Epidermal melanocyte (primary cell): Measurements from ENCODE around the gene XIRP1.

ENCODE experiments used
- DNase-seq: peaks from one replicate; pipeline ENCODE4 v3.0.0; 2011; ENCODE audit warnings: low spot score; ENCODE audit not compliant: insufficient read length

Gene XIRP1

GRCh38 chr3:39208463-39209055 lies 16.2 kb upstream of the XIRP1 start:
- peak; percentile 42 for DNase-seq

DNA sequence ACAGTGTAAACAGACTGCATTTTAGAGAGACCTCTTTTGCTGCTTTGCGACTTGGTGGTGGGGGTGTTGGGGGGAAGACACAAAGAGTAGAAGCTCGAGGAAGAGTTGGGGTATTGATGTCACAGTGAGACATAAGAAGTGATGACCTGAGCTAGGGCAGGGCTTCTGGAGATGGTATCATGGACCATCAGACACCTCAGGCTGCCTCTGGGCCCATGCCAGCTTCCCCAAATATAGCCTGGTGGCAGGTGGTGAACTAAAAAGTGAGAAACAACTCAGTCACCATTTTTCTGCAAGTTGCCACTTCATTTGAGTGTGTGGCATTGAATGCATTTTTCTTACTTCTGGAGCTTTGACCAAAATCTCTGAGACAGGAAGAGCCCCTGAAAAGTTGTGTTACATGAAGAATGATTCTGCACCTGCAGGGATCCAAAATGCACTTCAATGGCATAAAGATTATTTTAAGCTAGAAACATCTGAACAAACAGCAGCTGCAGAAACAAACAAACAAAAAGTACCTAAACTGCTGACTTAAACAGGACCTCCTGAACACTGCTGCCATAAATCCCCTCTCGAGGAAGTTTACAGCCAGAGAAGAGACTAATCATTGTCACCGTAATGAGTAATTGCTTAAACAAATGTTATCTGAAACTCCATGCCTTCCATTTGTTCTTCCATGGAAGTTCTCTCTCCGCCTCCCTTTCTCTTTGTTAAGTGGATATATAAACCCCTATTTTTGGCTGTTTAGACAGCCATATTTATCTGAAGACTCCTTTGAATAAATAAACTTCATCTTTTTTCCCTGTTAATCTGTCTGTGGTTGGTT lies 15.2 kb upstream of the XIRP1 start:
- DNase-seq = no peak

DNA sequence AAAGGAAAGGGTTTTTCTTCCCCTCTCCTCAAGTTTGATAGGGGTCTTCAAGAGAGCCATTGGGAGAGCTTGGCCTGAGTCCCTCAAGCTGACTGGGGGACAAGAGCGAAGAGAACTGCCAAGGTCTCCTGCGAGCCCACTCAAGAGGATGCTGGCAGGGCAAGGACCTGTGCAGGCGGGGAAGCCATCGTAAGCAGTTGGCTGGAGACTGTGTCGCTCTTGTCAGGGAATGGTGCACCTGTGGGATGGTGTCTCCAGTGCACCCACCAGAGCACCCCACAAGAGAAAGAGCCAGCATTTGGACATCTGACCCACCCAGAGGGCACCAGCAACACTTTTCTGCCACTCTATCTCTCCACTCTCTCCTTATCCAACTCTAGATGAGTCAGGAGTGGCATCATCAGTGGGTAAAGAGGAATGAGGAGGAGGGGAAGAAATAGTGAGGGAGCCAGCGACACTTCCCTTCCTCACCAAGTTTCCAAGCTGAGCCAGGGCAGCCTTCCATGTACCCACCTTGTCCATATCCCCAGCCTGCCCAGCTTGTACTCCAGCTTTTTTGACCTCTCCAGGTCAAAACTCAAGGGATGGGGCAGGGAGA lies 13.6 kb upstream of the XIRP1 start:
- no peak for DNase-seq

DNA sequence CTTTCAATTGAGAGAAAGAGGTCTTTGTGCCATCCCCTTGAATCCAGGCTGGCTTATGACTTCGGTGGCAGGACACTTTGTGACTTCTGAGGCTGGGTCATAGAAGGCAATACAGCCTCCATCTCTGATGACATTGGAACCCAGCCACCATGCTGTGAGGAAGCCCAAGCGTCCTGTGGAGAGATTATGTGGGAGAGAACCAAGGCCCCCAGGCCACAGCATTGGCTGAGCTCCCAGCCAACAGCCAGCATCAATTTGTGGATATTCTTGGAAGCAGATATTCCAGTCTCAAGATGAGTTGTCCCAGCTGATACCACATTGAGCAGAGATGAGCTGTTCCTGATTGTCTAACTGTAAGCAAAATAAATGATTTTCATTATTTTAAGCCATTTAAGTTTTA lies 12.7 kb upstream of the XIRP1 start:
- DNase-seq = no peak

GRCh38 chr3:39203860-39204259 lies 11.5 kb upstream of the XIRP1 start:
- DNase-seq = no peak

DNA sequence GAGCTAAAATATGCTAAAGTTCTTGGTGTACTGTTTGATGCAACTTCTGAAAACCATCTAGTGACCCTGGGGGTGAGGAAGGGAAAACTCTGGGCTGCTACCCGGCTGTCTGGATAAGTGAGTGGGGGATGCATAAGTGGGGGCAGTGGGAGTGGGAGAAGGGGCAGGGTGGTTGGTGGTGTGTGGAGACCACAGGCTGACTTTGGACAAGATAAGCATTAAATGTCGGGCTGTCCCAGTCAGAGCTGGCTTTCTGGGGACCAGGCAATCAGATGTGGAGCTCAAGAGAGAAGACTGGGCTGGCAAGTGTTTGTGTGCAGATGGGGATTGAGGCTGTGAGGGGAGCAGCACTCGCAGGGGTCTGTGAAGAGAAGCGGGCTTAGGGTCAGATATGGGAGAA lies 11.0 kb upstream of the XIRP1 start:
- DNase-seq = no peak

DNA sequence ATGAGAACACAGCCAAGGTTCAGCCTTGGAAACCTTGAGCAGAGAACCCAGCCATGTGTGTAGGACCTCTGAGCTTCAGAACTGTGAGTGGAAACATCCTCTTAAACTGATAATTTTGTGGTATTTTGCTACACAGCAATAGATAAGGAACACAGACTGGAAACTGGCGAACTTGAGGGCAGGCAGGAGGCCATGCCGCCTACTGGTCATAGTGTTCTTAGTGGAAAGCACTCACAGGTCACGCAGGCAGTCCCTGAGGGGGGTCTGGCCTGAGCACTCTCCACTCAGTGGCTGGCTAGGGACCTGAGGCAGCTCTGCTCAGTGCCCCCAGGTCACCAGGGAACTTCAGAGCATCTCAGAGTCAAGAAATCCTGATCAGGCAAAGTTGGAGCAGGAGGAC lies 9.7 kb upstream of the XIRP1 start:
- no peak for DNase-seq

- DNase-seq = no peak
Observed at GRCh38 chr3:39196671-39197356, 4.4 kb upstream of the XIRP1 start.

DNA sequence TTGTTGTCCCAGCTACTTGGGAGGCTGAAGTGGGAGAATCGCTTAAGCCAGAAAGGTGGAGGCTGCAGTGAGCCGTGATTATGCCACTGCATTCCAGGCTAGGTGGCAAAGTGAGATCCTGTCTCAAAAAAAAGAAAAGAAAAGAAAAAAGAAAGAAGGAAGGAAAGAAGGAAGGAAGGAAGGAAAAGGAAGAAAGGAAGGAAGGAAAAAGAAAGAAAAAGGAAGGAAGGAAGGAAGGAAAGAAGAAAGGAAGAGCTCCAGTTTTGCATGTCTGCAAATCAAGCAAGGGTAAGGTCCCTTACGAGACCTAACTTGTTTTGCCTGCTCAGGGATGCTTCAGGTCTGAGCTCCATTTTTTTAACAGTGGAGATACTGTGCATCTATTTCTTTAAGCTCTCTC lies 3.6 kb upstream of the XIRP1 start:
- DNase-seq = no peak

GRCh38 chr3:39193391-39193790 lies 996 bp upstream of the XIRP1 start:
- DNase-seq = no peak

DNA sequence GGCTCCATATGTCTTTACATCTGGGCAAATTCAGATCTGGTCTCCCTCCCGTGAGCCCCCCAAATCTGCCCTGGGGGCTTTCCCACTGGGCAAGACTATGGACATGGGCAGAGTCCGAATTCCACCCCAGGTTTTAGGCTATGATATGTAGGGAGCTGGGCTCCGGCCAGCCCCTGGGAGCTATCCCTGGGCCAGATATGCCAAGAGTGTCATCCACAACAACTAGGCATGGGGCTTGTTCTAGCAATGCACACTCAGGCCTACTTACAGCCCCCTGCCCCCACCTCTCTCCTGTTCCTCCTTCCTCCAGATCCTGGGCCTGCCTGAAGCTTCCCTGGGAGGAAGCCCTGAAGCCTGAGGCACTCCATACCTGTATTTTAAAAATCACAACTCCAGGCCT lies 622 bp downstream of the XIRP1 start:
- DNase-seq = no peak

- no peak for DNase-seq
Observed at GRCh38 chr3:39191111-39191510, 1.3 kb downstream of the XIRP1 start.

DNA sequence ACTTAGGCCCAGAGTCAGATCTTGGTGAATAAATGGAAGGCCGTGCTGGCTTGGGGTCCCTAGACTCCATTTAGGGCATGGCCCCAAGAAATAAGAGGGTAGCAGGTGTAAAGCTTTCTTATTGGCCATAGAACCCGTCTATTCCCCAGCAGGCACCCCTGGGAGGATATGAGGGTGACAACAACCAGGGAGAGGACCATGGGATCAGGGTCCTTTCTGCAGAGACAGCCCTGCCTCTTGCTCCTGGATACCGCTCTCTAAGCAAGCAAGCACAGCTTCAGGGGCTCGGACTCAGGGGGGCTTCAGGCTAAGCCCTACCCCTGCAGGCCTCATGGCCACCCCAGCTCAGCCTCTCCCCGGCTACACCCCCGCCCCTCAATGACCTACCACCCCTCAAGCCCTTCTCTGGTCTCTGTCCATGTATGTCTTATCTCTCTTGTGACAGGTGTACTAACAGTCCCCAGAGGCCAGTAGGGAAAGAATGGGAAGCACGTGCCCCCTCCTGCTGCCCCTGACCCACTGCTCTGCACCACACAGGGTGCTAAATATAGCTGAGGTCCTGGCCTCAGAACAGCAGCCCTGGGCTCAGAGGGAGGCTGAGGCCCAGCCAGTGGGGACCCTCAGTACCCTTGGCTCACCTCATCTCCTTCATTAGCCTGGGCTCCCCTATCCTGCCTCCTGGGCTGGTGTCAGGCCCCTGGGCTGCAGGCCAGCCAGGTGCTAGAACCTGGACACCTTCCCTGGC lies 1.9 kb downstream of the XIRP1 start:
- no peak for DNase-seq

GRCh38 chr3:39189959-39190269 lies 2.5 kb downstream of the XIRP1 start:
- DNase-seq = peak; percentile 81

GRCh38 chr3:39189150-39189958 lies 3.0 kb downstream of the XIRP1 start:
- DNase-seq = no peak

DNA sequence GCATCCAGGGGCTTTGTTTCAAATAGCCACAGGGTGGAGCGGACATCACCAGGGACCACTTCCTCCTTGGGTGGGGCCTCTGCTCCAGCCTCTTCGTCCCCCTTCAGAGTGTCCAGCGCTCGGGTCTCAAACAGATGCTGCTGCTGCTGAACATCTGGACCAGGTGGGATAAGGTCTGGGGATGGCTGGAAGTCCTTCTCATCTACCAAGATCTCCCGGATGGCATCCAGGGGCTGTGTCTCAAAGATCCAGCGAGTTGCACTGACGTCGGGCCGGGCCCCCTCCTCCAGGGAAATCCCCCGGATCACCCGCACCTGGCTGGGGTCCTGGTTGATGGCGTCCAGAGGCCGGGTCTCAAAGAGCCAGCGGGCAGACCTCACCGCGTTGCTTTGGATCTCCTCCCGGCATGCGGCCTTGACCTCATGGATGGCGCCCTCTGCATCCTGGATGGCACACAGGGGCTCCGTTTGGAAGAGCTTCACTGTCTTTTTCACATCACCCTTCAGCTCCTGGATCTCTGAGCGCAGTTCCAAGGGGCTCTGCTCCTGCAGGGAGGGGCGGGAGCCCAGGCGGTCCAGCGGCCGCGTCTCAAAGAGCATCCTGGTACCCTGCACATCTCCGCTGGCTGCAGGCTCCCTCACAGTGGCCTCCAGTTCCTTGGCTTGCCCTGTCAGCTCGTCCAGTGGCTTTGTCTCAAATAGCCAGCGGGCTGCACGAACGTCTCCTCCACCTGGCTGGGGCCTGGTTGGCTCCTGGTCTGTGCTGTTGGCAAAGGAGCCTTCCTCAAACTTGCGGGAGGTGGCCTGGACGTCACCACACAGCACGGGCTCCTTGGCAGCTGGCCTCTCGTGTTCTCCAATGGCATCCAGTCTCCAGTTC lies 3.9 kb downstream of the XIRP1 start:
- DNase-seq = no peak

GRCh38 chr3:39187372-39188155 lies 4.8 kb downstream of the XIRP1 start:
- no peak for DNase-seq

GRCh38 chr3:39186692-39187151 lies 5.7 kb downstream of the XIRP1 start:
- no peak for DNase-seq
